GM06990 (cell line): Measurements from ENCODE around the gene ATP6V1C2.

Experiments used
- DNase-seq: peaks from one replicate; pipeline ENCODE4 v3.0.0-alpha.2; 2011; ENCODE audit not compliant: insufficient read length; ENCODE audit errors: extremely low read depth
- H3K27me3 ChIP-seq: replicated peaks from 2 replicates; pipeline ENCODE4 v1.6.0; 2011; ENCODE audit warnings: low read length; ENCODE audit not compliant: control insufficient read depth, insufficient read depth
- H3K36me3 ChIP-seq: 2 replicates; pipeline ENCODE4 v1.5.1; 2011; ENCODE audit warnings: low read length; ENCODE audit not compliant: control insufficient read depth, insufficient read depth
- H3K4me3 ChIP-seq: replicated peaks from 2 replicates; pipeline ENCODE4 v1.5.1; 2011; ENCODE audit warnings: low read depth, mild to moderate bottlenecking, control low read depth, low read length
- TF ChIP-seq, protein P1 (sequence below): IDR thresholded peaks from 2 replicates; pipeline ENCODE4 v1.5.1; 2011; ENCODE audit warnings: low read length, control low read depth, mild to moderate bottlenecking, inconsistent platforms; ENCODE audit not compliant: insufficient read depth, poor library complexity, severe bottlenecking

Gene ATP6V1C2

DNA sequence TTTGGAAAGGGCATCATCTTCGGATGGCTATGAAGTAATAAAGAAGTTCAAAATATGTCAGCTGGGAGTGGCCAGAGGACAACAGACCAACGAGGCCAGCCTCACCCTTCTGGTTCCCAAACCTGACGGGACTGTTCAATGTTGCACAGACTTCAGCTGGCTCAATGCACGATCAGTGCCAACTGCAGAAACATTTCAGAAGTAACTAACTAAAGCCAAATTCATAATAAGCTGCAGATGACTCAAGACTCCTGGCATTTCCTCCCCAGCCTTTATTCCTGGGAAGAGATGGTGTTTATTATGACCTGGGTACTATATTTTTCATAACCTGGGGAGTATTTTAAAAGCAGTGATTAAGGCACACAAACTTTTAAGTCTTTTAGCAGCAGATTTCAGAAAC is 3.8 kb upstream of the ATP6V1C2 start:
- Histone ChIP-seq H3K4me3 (no peak overlapping the region), H3K36me3 (no peaks in the 10 kb centered on the region), H3K27me3 (peaks cover 11% of the 10 kb centered on the region)
- TF ChIP-seq, protein P1, sequence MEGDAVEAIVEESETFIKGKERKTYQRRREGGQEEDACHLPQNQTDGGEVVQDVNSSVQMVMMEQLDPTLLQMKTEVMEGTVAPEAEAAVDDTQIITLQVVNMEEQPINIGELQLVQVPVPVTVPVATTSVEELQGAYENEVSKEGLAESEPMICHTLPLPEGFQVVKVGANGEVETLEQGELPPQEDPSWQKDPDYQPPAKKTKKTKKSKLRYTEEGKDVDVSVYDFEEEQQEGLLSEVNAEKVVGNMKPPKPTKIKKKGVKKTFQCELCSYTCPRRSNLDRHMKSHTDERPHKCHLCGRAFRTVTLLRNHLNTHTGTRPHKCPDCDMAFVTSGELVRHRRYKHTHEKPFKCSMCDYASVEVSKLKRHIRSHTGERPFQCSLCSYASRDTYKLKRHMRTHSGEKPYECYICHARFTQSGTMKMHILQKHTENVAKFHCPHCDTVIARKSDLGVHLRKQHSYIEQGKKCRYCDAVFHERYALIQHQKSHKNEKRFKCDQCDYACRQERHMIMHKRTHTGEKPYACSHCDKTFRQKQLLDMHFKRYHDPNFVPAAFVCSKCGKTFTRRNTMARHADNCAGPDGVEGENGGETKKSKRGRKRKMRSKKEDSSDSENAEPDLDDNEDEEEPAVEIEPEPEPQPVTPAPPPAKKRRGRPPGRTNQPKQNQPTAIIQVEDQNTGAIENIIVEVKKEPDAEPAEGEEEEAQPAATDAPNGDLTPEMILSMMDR: no peak
- DNase-seq: no peak

GRCh38 chr2:10720306-10720705 is 1.1 kb upstream of the ATP6V1C2 start:
- no peak overlapping the region for H3K4me3 ChIP-seq

GRCh38 chr2:10720947-10721395 is 459 bp upstream of the ATP6V1C2 start:
- Histone ChIP-seq H3K36me3 (no peaks in the 10 kb centered on the region), H3K27me3 (peaks cover 12% of the 10 kb centered on the region), H3K4me3 (peak overlapping the region; percentile 57)
- TF ChIP-seq, protein P1: no peak
- no peak for DNase-seq

More at GRCh38 chr2:10720306-10720705, 1.1 kb upstream of the ATP6V1C2 start:
- TF ChIP-seq, protein P1: no peak
- DNase-seq: no peak
- H3K36me3 ChIP-seq: no peaks in the 10 kb centered on the region
- H3K27me3 ChIP-seq: peaks cover 12% of the 10 kb centered on the region

GRCh38 chr2:10722252-10722825 is 909 bp downstream of the ATP6V1C2 start:
- peaks cover 12% of the 10 kb centered on the region for H3K27me3 ChIP-seq
- H3K4me3 ChIP-seq: no peak overlapping the region

GRCh38 chr2:10732924-10733565 is 11.6 kb downstream of the ATP6V1C2 start:
- Histone ChIP-seq H3K4me3 (no peak overlapping the region), H3K36me3 (no peaks in the 10 kb centered on the region), H3K27me3 (no peaks in the 10 kb centered on the region; the same call in 1 of the 2 replicates)
- TF ChIP-seq, protein P1: no peak
- DNase-seq: no peak

More at GRCh38 chr2:10722252-10722825, 909 bp downstream of the ATP6V1C2 start:
- TF ChIP-seq, protein P1: no peak
- no peaks in the 10 kb centered on the region for H3K36me3 ChIP-seq
- no peak for DNase-seq
